GM12873 (cell line): ENCODE measurements around the gene RAC3.

ENCODE experiments used
- TF ChIP-seq, protein P1 (sequence below): IDR thresholded peaks from 2 replicates; pipeline ENCODE4 v1.5.1; 2012; ENCODE audit warnings: low read depth, mild to moderate bottlenecking, moderate library complexity, low read length, control low read depth; ENCODE audit not compliant: insufficient read depth; ENCODE audit errors: missing control alignments

RAC3 gene

GRCh38 chr17:82031303-82031884, at the start of gene RAC3:
Gene RAC3, plus strand, starts transcription at chr17:82031678. Its CDS starts 84 bp downstream, at chr17:82031762.
- TF ChIP-seq, protein P1, sequence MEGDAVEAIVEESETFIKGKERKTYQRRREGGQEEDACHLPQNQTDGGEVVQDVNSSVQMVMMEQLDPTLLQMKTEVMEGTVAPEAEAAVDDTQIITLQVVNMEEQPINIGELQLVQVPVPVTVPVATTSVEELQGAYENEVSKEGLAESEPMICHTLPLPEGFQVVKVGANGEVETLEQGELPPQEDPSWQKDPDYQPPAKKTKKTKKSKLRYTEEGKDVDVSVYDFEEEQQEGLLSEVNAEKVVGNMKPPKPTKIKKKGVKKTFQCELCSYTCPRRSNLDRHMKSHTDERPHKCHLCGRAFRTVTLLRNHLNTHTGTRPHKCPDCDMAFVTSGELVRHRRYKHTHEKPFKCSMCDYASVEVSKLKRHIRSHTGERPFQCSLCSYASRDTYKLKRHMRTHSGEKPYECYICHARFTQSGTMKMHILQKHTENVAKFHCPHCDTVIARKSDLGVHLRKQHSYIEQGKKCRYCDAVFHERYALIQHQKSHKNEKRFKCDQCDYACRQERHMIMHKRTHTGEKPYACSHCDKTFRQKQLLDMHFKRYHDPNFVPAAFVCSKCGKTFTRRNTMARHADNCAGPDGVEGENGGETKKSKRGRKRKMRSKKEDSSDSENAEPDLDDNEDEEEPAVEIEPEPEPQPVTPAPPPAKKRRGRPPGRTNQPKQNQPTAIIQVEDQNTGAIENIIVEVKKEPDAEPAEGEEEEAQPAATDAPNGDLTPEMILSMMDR, result no peak

GRCh38 chr17:81983011-81983638, 48.4 kb upstream of the RAC3 start:
- TF ChIP-seq, protein P1, result no peak

GRCh38 chr17:81983639-81984373, 47.7 kb upstream of the RAC3 start:
- TF ChIP-seq, protein P1, result no peak

DNA sequence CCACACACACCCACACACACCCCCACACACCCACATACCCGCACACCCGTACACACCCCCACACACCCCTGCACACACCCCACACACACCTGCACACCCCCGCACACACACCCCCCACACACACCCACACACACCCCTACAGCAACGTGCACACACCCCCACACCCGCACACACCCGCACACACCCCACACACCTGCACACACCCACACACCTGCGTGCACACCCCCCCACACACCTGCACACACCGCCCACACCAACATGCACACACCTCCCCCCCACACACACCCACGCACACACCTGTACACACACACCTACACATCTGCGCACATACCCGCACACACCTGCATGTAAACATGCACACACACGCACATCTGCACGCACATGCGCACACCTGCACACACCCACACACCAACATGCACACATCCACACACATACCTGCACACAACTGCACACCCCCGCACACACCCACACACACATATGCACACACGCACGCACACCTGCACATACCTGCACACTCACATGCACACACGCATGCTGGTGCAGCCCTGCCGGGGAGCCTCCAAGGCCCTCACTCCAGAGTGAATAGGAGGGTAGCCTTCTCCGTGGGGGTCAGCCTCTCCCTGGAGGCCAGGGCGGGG, 46.6 kb upstream of the RAC3 start:
- TF ChIP-seq, protein P1, result no peak

DNA sequence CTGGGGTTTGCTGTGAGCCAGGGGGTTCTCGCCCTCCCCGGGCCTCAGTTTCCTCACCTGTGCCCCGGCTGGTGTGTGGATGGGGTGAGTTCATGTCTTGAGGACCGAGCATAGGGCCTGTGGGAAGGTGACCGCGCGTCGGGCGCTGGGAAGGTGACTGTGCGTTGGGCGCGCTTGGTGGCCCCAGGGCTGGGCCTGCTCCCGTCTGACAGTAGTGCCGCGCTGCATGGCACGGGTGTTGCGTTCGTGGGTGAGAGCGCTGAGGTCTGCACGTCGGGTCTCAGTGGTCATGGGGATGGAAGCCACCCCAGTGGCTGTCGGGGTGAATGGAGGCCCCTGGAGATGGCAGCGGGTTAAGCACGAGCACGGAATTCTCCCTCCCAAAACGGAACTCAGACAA, 44.9 kb upstream of the RAC3 start:
- TF ChIP-seq, protein P1, result no peak

GRCh38 chr17:81987161-81987770, 44.2 kb upstream of the RAC3 start:
- TF ChIP-seq, protein P1, result no peak
